ENCODE measurements around the gene PTTG1IP.

PTTG1IP gene

GRCh38 chr21:44842721-44843445 is 30.6 kb downstream of the PTTG1IP start:
- no peak overlapping the region for H3K27ac ChIP-seq (replicated peaks; ENCODE audit: low read length)
- H4K8ac ChIP-seq (ENCODE audit: low read depth, low read length) = peak overlapping the region; percentile 65
- H2BK12ac ChIP-seq (ENCODE audit: low read length) = no peak overlapping the region
- peak overlapping the region; percentile 49 for H2BK15ac ChIP-seq (ENCODE audit: low read length)
- H3K4me2 ChIP-seq (ENCODE audit: insufficient read depth, low read length, poor library complexity, severe bottlenecking) = no peak overlapping the region
- peaks cover 0 to 6% (median 0%) of the 10 kb centered on the region in 3 experiments for H3K27me3 ChIP-seq (ENCODE audit: control insufficient read depth in 3 of 3, insufficient read depth in 3 of 3, low read depth in 1 of 3, low read length in 3 of 3)
- H2AFZ ChIP-seq (ENCODE audit: low read length) = no peak overlapping the region
- H3K23ac ChIP-seq (ENCODE audit: low read depth, low read length, poor library complexity) = no peak overlapping the region
- no peak overlapping the region for H3K4me3 ChIP-seq (ENCODE audit: low read length in 2 of 2)
- H4K91ac ChIP-seq (ENCODE audit: low read depth, low read length, poor library complexity) = no peak overlapping the region
- peak overlapping the region; percentile 27 for H3K18ac ChIP-seq (ENCODE audit: low read length)
- H3K14ac ChIP-seq (ENCODE audit: low read length) = no peak overlapping the region
- no peak overlapping the region for H3K9ac ChIP-seq (ENCODE audit: low read depth, low read length, poor library complexity)
- no CpG with 5 or more reads among the region's 23 CpGs for WGBS, 2 donors (ENCODE audit: extremely low coverage in 2 of 2, insufficient read length in 2 of 2, insufficient replicate concordance in 1 of 2)
- H3K36me3 ChIP-seq (replicated peaks in 1 of 2; ENCODE audit: control insufficient read depth in 2 of 2, insufficient read depth in 2 of 2, low read length in 2 of 2) = no peaks in the 10 kb centered on the region
- peak overlapping the region; percentile 66 for H2BK5ac ChIP-seq (ENCODE audit: low read length)
- no peak overlapping the region for H3K4ac ChIP-seq (ENCODE audit: low read length)
- H3K4me1 ChIP-seq (ENCODE audit: control insufficient read depth in 2 of 2, insufficient read depth in 1 of 2, low read depth in 1 of 2, low read length in 2 of 2) = peaks cover 0 to 9% of the 10 kb centered on the region in 2 donors
- H2BK120ac ChIP-seq (ENCODE audit: low read depth, low read length) = no peak overlapping the region
- H3K9me3 ChIP-seq (replicated peaks in 1 of 2; ENCODE audit: control insufficient read depth in 2 of 2, insufficient read depth in 1 of 2, low read depth in 1 of 2, low read length in 2 of 2) = no peaks in the 10 kb centered on the region
- peak overlapping the region; percentile 83 for H2AK5ac ChIP-seq (ENCODE audit: low read depth, low read length)
- DNase-seq (ENCODE audit: low spot score) = no peak
- H3K79me1 ChIP-seq (ENCODE audit: low read depth, low read length) = peaks cover 2% of the 10 kb centered on the region

- no CpG with 5 or more reads among the region's 10 CpGs for WGBS, 2 donors (ENCODE audit: extremely low coverage in 2 of 2, insufficient read length in 2 of 2, insufficient replicate concordance in 1 of 2)
- Histone ChIP-seq H4K8ac (ENCODE audit: low read depth, low read length) (no peak overlapping the region), H3K4me2 (ENCODE audit: insufficient read depth, low read length, poor library complexity, severe bottlenecking) (no peak overlapping the region), H3K14ac (ENCODE audit: low read length) (no peak overlapping the region), H3K23ac (ENCODE audit: low read depth, low read length, poor library complexity) (peak overlapping the region; percentile 43), H3K79me1 (ENCODE audit: low read depth, low read length) (peaks cover 4% of the 10 kb centered on the region), H3K18ac (ENCODE audit: low read length) (peak overlapping the region; percentile 27), H4K91ac (ENCODE audit: low read depth, low read length, poor library complexity) (no peak overlapping the region), H3K27ac (replicated peaks; ENCODE audit: low read length) (no peak overlapping the region), H3K4me1 (ENCODE audit: control insufficient read depth in 2 of 2, insufficient read depth in 1 of 2, low read depth in 1 of 2, low read length in 2 of 2) (peaks cover 0 to 9% of the 10 kb centered on the region in 2 donors), H3K9me3 (replicated peaks in 1 of 2; ENCODE audit: control insufficient read depth in 2 of 2, insufficient read depth in 1 of 2, low read depth in 1 of 2, low read length in 2 of 2) (no peaks in the 10 kb centered on the region), H2BK15ac (ENCODE audit: low read length) (peak overlapping the region; percentile 58), H3K36me3 (replicated peaks in 1 of 2; ENCODE audit: control insufficient read depth in 2 of 2, insufficient read depth in 2 of 2, low read length in 2 of 2) (no peaks in the 10 kb centered on the region), H3K27me3 (ENCODE audit: control insufficient read depth in 3 of 3, insufficient read depth in 3 of 3, low read depth in 1 of 3, low read length in 3 of 3) (peaks cover 0 to 6% (median 0%) of the 10 kb centered on the region in 3 experiments), H2BK120ac (ENCODE audit: low read depth, low read length) (no peak overlapping the region), H2BK12ac (ENCODE audit: low read length) (no peak overlapping the region), H2BK5ac (ENCODE audit: low read length) (no peak overlapping the region), H2AK5ac (ENCODE audit: low read depth, low read length) (no peak overlapping the region), H3K9ac (ENCODE audit: low read depth, low read length, poor library complexity) (no peak overlapping the region), H3K4ac (ENCODE audit: low read length) (no peak overlapping the region), H2AFZ (ENCODE audit: low read length) (no peak overlapping the region), H3K4me3 (ENCODE audit: low read length in 2 of 2) (no peak overlapping the region)
- DNase-seq (ENCODE audit: low spot score) = no peak
These were observed 31.4 kb downstream of the PTTG1IP start for GRCh38 chr21:44842087-44842486.

GRCh38 chr21:44840771-44841170 is 32.7 kb downstream of the PTTG1IP start:
- Histone ChIP-seq H3K4me1 (ENCODE audit: control insufficient read depth in 2 of 2, insufficient read depth in 1 of 2, low read depth in 1 of 2, low read length in 2 of 2) (peaks cover 0 to 5% of the 10 kb centered on the region in 2 donors), H2BK12ac (ENCODE audit: low read length) (no peak overlapping the region), H2AK5ac (ENCODE audit: low read depth, low read length) (peak overlapping the region; percentile 90), H3K9ac (ENCODE audit: low read depth, low read length, poor library complexity) (no peak overlapping the region), H4K91ac (ENCODE audit: low read depth, low read length, poor library complexity) (no peak overlapping the region), H2BK5ac (ENCODE audit: low read length) (no peak overlapping the region), H4K8ac (ENCODE audit: low read depth, low read length) (no peak overlapping the region), H3K79me1 (ENCODE audit: low read depth, low read length) (peaks cover 4% of the 10 kb centered on the region), H2BK15ac (ENCODE audit: low read length) (no peak overlapping the region), H3K14ac (ENCODE audit: low read length) (no peak overlapping the region), H3K27me3 (ENCODE audit: control insufficient read depth in 3 of 3, insufficient read depth in 3 of 3, low read depth in 1 of 3, low read length in 3 of 3) (peaks cover 0 to 6% (median 0%) of the 10 kb centered on the region in 3 experiments), H3K23ac (ENCODE audit: low read depth, low read length, poor library complexity) (peak overlapping the region; percentile 43), H3K4me2 (ENCODE audit: insufficient read depth, low read length, poor library complexity, severe bottlenecking) (no peak overlapping the region), H3K27ac (replicated peaks; ENCODE audit: low read length) (no peak overlapping the region), H2AFZ (ENCODE audit: low read length) (no peak overlapping the region), H3K36me3 (replicated peaks in 1 of 2; ENCODE audit: control insufficient read depth in 2 of 2, insufficient read depth in 2 of 2, low read length in 2 of 2) (no peaks in the 10 kb centered on the region), H3K18ac (ENCODE audit: low read length) (peak overlapping the region; percentile 44), H3K9me3 (replicated peaks in 1 of 2; ENCODE audit: control insufficient read depth in 2 of 2, insufficient read depth in 1 of 2, low read depth in 1 of 2, low read length in 2 of 2) (no peaks in the 10 kb centered on the region), H2BK120ac (ENCODE audit: low read depth, low read length) (no peak overlapping the region), H3K4me3 (ENCODE audit: low read length in 2 of 2) (no peak overlapping the region), H3K4ac (ENCODE audit: low read length) (no peak overlapping the region)
- WGBS, 2 donors (ENCODE audit: extremely low coverage in 2 of 2, insufficient read length in 2 of 2, insufficient replicate concordance in 1 of 2) = no CpG with 5 or more reads among the region's 11 CpGs
- DNase-seq (ENCODE audit: low spot score) = no peak

GRCh38 chr21:44838951-44839350 is 34.5 kb downstream of the PTTG1IP start:
- no peak overlapping the region for H3K18ac ChIP-seq (ENCODE audit: low read length)
- H3K4me2 ChIP-seq (ENCODE audit: insufficient read depth, low read length, poor library complexity, severe bottlenecking) = no peak overlapping the region
- WGBS, 2 donors (ENCODE audit: extremely low coverage in 2 of 2, insufficient read length in 2 of 2, insufficient replicate concordance in 1 of 2) = no CpG with 5 or more reads among the region's 9 CpGs
- no peak for DNase-seq (ENCODE audit: low spot score)
- H4K91ac ChIP-seq (ENCODE audit: low read depth, low read length, poor library complexity) = no peak overlapping the region
- peak overlapping the region; percentile 92 for H2AK5ac ChIP-seq (ENCODE audit: low read depth, low read length)
- H2BK120ac ChIP-seq (ENCODE audit: low read depth, low read length) = no peak overlapping the region
- no peak overlapping the region for H3K27ac ChIP-seq (replicated peaks; ENCODE audit: low read length)
- no peak overlapping the region for H2AFZ ChIP-seq (ENCODE audit: low read length)
- H2BK15ac ChIP-seq (ENCODE audit: low read length) = peak overlapping the region; percentile 33
- H3K27me3 ChIP-seq (ENCODE audit: control insufficient read depth in 3 of 3, insufficient read depth in 3 of 3, low read depth in 1 of 3, low read length in 3 of 3) = peaks cover 0 to 6% (median 0%) of the 10 kb centered on the region in 3 experiments
- no peak overlapping the region for H3K9ac ChIP-seq (ENCODE audit: low read depth, low read length, poor library complexity)
- no peak overlapping the region for H4K8ac ChIP-seq (ENCODE audit: low read depth, low read length)
- H3K36me3 ChIP-seq (replicated peaks in 1 of 2; ENCODE audit: control insufficient read depth in 2 of 2, insufficient read depth in 2 of 2, low read length in 2 of 2) = no peaks in the 10 kb centered on the region
- H3K79me1 ChIP-seq (ENCODE audit: low read depth, low read length) = peaks cover 4% of the 10 kb centered on the region
- H3K4ac ChIP-seq (ENCODE audit: low read length) = no peak overlapping the region
- H3K23ac ChIP-seq (ENCODE audit: low read depth, low read length, poor library complexity) = peak overlapping the region; percentile 65
- H3K14ac ChIP-seq (ENCODE audit: low read length) = no peak overlapping the region
- H3K4me1 ChIP-seq (ENCODE audit: control insufficient read depth in 2 of 2, insufficient read depth in 1 of 2, low read depth in 1 of 2, low read length in 2 of 2) = no peaks in the 10 kb centered on the region
- peak overlapping the region; percentile 73 for H2BK12ac ChIP-seq (ENCODE audit: low read length)
- H3K4me3 ChIP-seq (ENCODE audit: low read length in 2 of 2) = no peak overlapping the region
- H3K9me3 ChIP-seq (replicated peaks in 1 of 2; ENCODE audit: control insufficient read depth in 2 of 2, insufficient read depth in 1 of 2, low read depth in 1 of 2, low read length in 2 of 2) = no peaks in the 10 kb centered on the region
- H2BK5ac ChIP-seq (ENCODE audit: low read length) = no peak overlapping the region

Measured in neuronal stem cell (in vitro differentiated cells).